ENCODE data around the gene XRN1.

The XRN1 gene

GRCh38 chr3:142285083-142285517 is 162.7 kb downstream of the XRN1 start:
- H3K27ac ChIP-seq: no peak overlapping the region
- TF ChIP-seq, protein P1, sequence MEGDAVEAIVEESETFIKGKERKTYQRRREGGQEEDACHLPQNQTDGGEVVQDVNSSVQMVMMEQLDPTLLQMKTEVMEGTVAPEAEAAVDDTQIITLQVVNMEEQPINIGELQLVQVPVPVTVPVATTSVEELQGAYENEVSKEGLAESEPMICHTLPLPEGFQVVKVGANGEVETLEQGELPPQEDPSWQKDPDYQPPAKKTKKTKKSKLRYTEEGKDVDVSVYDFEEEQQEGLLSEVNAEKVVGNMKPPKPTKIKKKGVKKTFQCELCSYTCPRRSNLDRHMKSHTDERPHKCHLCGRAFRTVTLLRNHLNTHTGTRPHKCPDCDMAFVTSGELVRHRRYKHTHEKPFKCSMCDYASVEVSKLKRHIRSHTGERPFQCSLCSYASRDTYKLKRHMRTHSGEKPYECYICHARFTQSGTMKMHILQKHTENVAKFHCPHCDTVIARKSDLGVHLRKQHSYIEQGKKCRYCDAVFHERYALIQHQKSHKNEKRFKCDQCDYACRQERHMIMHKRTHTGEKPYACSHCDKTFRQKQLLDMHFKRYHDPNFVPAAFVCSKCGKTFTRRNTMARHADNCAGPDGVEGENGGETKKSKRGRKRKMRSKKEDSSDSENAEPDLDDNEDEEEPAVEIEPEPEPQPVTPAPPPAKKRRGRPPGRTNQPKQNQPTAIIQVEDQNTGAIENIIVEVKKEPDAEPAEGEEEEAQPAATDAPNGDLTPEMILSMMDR (conservative IDR thresholded peaks at IDR 0.05): no peak
- TF ChIP-seq ZFX (IDR thresholded peaks at IDR 0.05): no peak

GRCh38 chr3:142282503-142282902 is 165.3 kb downstream of the XRN1 start:
- H3K27ac ChIP-seq: no peak overlapping the region
- TF ChIP-seq ZFX (IDR thresholded peaks at IDR 0.05): no peak
- TF ChIP-seq, protein P1 (conservative IDR thresholded peaks at IDR 0.05): no peak

- no peak for TF ChIP-seq ZFX (IDR thresholded peaks at IDR 0.05)
- TF ChIP-seq, protein P1 (conservative IDR thresholded peaks at IDR 0.05): no peak
- no peak overlapping the region for H3K27ac ChIP-seq
These were observed 166.4 kb downstream of the XRN1 start for GRCh38 chr3:142281474-142281873.

DNA sequence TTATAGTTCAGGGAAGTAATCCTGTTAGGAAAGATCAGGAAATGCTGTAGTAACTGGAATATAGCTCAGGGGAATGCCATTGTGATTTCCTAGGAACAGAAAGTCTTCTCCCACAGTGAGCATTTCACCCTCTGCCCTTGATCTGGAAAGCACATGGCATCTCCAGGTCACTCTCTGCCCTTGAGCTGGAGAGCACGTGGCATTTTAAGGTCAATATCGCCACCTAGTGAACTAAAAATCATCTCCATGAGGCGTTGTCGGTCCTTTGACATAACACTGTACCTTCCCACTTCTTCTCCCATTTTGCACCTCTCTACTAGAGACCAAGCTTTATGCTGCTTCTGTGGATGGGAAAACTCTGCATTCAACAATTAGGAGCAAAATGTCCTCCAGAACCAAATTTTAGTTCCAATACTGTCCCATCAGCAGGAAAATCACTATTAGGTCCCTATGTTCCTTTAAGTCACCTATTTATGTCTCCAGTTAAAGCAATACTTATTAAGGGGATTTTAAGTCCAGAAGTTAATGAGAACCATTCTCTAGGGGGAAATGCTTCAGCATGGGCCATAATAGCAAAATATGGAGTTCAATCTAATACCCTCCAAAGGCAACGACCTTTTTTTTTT is 167.8 kb downstream of the XRN1 start:
- TF ChIP-seq ZFX (IDR thresholded peaks at IDR 0.05): no peak
- TF ChIP-seq, protein P1 (conservative IDR thresholded peaks at IDR 0.05): peak; percentile 83
- H3K27ac ChIP-seq: peak overlapping the region; percentile 20; the same call in 1 of the 2 replicates

- H3K27ac ChIP-seq: no peak overlapping the region
- no peak for TF ChIP-seq ZFX (IDR thresholded peaks at IDR 0.05)
- TF ChIP-seq, protein P1 (conservative IDR thresholded peaks at IDR 0.05): no peak
These were observed 169.4 kb downstream of the XRN1 start for GRCh38 chr3:142278451-142278850.

DNA sequence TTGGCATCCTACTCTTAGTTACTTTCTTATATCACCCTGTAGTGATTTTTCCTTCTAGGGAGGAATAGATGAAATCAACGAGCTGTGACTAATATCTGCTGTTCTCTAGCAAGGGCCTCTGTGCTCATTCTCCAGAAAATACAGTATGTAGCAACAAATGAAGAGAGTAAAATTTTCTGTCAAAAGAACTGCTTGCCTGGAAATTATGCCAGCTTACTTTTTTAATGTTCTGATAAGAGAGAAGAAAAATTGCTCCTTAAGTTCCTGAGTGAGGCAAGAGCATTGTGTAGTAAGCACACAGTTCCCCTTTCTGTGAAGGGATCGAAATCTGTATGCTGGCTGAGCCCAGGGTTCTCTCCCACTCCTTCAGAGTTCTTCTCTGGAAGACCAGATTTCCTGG is 171.1 kb downstream of the XRN1 start:
- TF ChIP-seq, protein P1 (conservative IDR thresholded peaks at IDR 0.05): no peak
- no peak for TF ChIP-seq ZFX (IDR thresholded peaks at IDR 0.05)

GRCh38 chr3:142275856-142276255 is 172.0 kb downstream of the XRN1 start:
- TF ChIP-seq, protein P1 (conservative IDR thresholded peaks at IDR 0.05): no peak
- TF ChIP-seq ZFX (IDR thresholded peaks at IDR 0.05): no peak
- no peak overlapping the region for H3K27ac ChIP-seq

More for the DNA sequence above, 171.1 kb downstream of the XRN1 start:
- H3K27ac ChIP-seq: no peak overlapping the region
